WERI-Rb-1 (cell line): ENCODE measurements around the gene HLA-DQB1.

Source experiments
- DNase-seq: peaks from one replicate; pipeline ENCODE4 v3.0.0-alpha.2; 2020
- H3K27ac ChIP-seq: fragments of 250-450 bp; sonication (Bioruptor Pico); 2 replicates; pipeline ENCODE4 v1.5.1; 2020; ENCODE audit warnings: mild to moderate bottlenecking, moderate library complexity
- H3K27me3 ChIP-seq: fragments of 250-450 bp; sonication (Bioruptor Pico); 2 replicates; pipeline ENCODE4 v1.5.1; 2021; ENCODE audit warnings: mild to moderate bottlenecking, low read depth, moderate library complexity; ENCODE audit not compliant: insufficient read depth, severe bottlenecking
- H3K36me3 ChIP-seq: fragments of 250-450 bp; sonication (Bioruptor Pico); 2 replicates; pipeline ENCODE4 v1.5.1; 2020; ENCODE audit warnings: mild to moderate bottlenecking, moderate library complexity
- H3K4me3 ChIP-seq: 2 replicates; pipeline ENCODE4 v1.5.1; 2011; ENCODE audit warnings: low read depth, mild to moderate bottlenecking, control low read depth, low read length
- H3K9me3 ChIP-seq: fragments of 250-450 bp; sonication (Bioruptor Pico); 2 replicates; pipeline ENCODE4 v1.5.1; 2021; ENCODE audit warnings: mild to moderate bottlenecking, moderate library complexity; ENCODE audit not compliant: severe bottlenecking
- CTCF ChIP-seq: IDR thresholded peaks from 2 replicates; pipeline ENCODE4 v1.5.1; 2011; ENCODE audit warnings: low read depth, mild to moderate bottlenecking, control low read depth, inconsistent platforms, low read length

The HLA-DQB1 gene

DNA sequence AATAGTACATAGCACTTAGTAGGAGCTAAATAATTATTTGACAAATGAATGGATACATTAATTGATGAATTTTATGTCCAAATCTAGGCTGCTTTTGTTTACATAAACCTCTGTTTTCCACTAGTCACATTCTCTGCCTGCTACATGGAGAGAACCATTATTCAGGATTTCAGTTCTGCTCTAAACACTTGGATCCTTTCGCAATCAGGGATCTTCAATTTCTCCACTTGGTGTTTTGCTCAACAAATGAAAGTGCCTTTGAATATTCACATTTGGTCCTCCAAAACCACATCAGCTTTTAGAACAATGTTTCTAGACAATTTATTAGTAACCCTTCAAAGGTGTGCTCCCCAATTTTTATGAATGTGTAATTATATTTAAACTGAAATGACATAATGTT is 30.6 kb upstream of the HLA-DQB1 start:
- H3K9me3 ChIP-seq, result peaks cover 5% of the 10 kb centered on the region

DNA sequence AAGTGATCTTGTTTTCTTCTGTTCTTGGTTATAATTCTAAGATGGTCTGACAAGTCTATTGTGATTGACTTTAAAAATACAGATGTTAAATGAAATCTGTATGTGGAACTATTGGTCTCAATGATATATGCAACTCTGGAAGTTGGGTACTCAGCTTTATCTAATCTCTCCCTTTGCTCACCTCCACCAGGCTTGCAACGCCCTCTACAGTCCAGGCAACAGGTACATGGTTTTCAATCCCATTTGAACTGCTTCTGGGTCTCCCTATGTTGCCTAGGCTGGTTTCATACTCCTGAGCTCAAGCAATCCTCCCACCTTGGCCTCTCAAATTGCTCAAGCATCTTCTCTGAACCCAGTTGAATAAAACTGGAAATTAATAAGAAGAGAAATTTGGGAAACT is 25.6 kb upstream of the HLA-DQB1 start:
- H3K36me3 ChIP-seq, result no peaks in the 10 kb centered on the region
- H3K27me3 ChIP-seq, result peaks cover 37% of the 10 kb centered on the region
- peak; percentile 86 for DNase-seq
- H3K4me3 ChIP-seq, result no peak overlapping the region
- TF ChIP-seq CTCF, result peak; percentile 91
- H3K9me3 ChIP-seq, result peaks cover 5% of the 10 kb centered on the region
- H3K27ac ChIP-seq, result no peak overlapping the region

More for the DNA sequence above, 30.6 kb upstream of the HLA-DQB1 start:
- TF ChIP-seq CTCF, result no peak
- H3K27me3 ChIP-seq, result peaks cover 78% of the 10 kb centered on the region
- no peak for DNase-seq
- H3K36me3 ChIP-seq, result no peaks in the 10 kb centered on the region
- no peak overlapping the region for H3K4me3 ChIP-seq
- no peak overlapping the region for H3K27ac ChIP-seq

DNA sequence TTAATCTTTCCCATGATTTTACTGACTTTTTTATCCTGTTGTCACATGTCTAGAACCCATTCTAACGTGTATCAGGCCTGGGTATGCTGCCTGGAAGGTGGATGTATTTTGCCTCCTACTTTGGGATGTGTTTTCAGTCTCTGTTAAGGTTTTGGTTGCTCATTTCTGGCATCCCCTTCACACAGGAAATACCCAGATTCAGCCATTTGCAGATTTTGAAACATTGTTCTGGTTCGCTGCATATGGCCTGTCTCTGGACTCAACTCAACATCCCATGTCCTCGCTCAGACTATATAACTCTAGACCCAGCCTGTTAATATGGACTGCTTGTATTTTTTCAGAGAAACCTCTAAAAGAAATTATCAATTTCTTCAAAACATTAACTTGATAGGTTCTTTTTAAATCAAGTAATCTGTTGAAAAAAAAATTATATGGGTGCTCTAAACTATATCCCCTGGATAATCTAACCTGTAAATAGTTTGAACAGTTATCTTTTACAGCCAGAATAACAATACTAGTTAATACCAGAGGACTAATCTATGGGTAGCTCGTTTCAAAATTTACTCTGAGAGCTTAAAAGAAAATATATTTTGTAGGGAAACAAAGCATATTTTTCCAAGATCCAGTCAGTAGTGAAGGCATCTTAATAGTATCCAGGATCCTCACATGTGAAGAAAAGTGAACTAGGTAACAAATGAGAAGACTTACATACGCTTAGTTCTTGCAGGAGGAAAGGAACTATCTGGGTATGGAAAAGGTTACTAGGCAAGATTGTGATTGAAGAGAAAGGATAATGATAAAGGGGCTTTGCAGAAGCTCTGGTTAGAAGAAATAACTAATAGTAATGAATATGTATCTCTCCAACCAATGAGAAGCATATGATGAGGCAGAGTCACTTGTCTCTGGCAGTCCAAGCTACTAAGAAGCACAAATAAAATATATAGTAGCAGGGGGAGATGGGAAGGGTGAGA is 23.4 kb upstream of the HLA-DQB1 start:
- peaks cover 2% of the 10 kb centered on the region for H3K9me3 ChIP-seq
- H3K27ac ChIP-seq, result no peak overlapping the region
- no peak overlapping the region for H3K4me3 ChIP-seq

GRCh38 chr6:32685603-32686002 is 19.1 kb upstream of the HLA-DQB1 start:
- Histone ChIP-seq H3K27me3 (no peaks in the 10 kb centered on the region), H3K9me3 (no peaks in the 10 kb centered on the region), H3K36me3 (no peaks in the 10 kb centered on the region), H3K4me3 (no peak overlapping the region), H3K27ac (no peak overlapping the region)
- no peak for DNase-seq
- no peak for TF ChIP-seq CTCF

More for the DNA sequence above, 23.4 kb upstream of the HLA-DQB1 start:
- no peak for TF ChIP-seq CTCF
- Histone ChIP-seq H3K36me3 (no peaks in the 10 kb centered on the region), H3K27me3 (peaks cover 18% of the 10 kb centered on the region)
- DNase-seq, result no peak

GRCh38 chr6:32684246-32684645 is 17.8 kb upstream of the HLA-DQB1 start:
- DNase-seq, result peak; percentile 83
- Histone ChIP-seq H3K4me3 (no peak overlapping the region), H3K36me3 (no peaks in the 10 kb centered on the region), H3K9me3 (no peaks in the 10 kb centered on the region), H3K27me3 (peaks cover 2% of the 10 kb centered on the region), H3K27ac (no peak overlapping the region)
- no peak for TF ChIP-seq CTCF
